HG03439 (cell line): Measurements from ENCODE around the gene PINLYP.
A peak's percentile ranks its signal among the peaks of the same experiment; 100 is the strongest.
"Not testable (repeated sequence)": the region's sequence is repeated elsewhere in the genome, so short reads cannot be mapped to it uniquely, and the experiment has no call there.

ENCODE experiments used
- ATAC-seq: cut with Tn5 transposase; IDR thresholded peaks from one replicate; pipeline ENCODE4 v1.9.1; 2021; ENCODE audit warnings: mild to moderate bottlenecking, moderate library complexity; ENCODE audit not compliant: unreplicated experiment

Gene PINLYP

DNA sequence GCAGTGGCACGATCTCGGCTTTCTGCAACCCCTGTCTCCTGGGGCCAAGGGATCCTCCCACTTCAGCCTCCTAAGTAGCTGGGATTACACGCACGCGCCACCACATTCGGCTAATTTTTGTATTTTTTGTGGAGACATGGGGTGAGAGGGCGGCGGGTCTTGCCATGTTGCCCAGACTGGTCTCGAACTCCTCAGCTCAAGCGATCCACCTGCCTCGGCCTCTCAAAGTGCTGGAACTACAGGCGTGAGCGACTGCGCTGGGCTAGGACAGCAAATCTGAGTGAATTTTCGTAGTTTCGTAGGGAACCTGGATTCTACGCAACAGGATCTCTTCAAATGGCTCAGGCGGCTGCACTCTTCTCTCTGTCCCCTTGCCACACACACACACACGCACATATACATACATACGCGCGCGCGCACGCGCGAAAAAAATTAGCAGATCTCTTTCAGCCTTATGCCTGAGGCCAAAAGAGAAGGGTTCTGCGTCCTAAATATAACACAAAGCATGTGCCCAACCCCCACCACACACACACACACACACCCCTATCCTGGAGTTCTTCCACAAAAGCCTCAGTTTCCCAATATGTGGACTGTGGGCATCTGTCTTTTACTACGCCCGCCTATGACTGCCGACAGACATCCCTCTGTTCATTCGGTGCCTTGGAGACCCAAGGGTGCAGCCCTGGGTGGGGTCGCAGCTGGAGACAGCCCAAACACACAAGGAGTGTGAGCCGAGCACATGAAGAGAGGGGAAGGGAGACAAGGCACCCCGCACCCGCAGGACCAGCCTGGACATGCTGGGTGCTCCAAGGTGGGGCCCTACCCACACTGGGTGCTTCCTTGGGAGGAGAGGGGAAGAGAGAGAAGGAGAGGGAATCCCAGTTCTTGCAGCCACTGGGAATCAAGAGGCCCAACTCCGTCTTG, 616 bp downstream of the PINLYP start:
- peak; percentile 5 for ATAC-seq

DNA sequence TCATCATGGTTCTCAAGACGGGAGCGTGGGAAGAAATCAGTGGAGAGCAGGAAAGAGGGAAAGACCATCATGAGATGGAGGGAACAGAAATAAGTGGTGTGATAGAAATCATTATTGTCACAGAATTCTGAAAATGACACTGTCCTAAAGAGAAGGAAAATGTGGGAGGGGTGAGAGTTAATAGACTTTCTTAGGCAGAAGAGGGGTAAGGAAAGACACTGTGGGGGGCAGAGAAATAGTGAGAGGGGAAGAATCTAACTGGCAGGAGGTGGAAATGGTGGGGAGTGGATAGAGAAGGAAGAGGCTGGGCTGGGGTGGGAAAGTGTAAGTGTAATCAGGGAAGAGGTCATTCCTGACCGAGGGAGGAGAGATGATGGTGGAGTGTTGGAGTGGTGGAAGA, 3.2 kb downstream of the PINLYP start:
- no peak for ATAC-seq

DNA sequence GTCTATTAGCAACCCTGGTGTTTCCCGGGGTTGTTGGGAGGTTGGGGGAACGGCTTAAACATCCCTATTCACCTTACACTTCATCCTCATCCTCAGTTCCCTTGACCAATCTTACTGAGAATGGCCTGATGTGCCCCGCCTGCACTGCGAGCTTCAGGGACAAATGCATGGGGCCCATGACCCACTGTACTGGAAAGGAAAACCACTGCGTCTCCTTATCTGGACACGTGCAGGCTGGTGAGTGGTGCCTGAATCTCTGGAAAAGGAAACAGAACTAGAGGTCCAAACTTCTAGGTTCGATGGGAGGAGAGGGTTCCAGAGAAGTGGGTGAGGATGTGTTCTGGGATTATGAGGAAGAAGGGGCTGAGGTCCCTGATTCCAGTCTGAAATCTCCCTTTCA, 5.9 kb downstream of the PINLYP start:
- ATAC-seq, result no peak

DNA sequence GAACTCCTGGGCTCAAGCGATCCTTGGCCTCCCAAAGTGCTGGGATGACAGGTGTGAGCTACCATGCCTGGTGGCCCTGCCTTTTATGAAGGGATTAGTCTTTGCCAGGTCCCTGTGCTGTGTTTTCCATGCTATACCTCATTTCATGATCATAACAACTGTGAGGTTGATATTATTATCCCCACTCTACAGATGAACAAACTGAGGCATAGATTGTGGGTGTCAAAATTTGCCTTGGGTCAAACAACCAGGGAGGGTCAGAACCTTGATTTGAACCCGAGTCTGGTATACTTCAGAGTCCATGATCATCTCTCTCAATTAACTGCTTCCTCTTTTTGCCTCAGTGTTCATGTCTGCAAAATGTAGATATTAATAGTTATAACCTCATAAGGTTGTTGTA, 6.9 kb downstream of the PINLYP start:
- no peak for ATAC-seq

DNA sequence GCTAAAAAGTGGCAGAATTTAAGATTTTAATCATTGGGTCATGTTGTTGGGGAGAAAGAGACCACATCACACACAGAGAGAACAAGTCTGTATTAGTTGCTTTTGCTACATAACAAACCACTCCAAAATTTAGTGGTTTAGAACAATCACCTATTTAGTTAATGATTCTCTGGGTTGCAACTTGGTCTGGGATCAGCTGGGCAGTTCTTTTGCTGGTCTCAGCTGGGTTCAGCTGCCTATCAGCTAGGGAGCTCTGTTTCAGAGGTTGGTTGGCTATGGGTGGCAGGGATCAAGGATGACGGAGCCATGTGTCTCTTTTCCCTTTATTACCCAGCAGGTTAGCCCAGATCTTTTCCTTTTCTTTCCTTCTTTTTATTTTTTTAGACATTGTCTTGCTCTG, 8.9 kb downstream of the PINLYP start:
- ATAC-seq, result no peak

DNA sequence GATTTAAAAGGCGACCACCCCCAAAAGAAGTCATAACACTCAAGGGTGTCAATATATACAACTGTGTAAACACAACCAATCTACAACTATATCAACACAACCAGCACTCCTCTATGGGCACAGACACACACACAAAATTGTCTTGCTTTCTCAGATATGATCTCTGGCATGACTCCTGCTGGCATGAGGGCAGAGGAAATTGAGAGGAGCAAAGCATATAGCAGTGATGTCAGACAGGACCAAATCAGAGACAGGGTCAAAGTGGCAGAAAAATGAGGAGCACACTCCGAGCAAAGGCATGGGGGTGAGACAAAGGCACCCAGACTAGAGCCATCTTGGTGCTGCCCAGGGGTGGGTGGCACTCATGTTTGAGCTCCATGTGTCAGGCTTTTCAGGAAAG, 10.7 kb downstream of the PINLYP start:
- ATAC-seq, result no peak

DNA sequence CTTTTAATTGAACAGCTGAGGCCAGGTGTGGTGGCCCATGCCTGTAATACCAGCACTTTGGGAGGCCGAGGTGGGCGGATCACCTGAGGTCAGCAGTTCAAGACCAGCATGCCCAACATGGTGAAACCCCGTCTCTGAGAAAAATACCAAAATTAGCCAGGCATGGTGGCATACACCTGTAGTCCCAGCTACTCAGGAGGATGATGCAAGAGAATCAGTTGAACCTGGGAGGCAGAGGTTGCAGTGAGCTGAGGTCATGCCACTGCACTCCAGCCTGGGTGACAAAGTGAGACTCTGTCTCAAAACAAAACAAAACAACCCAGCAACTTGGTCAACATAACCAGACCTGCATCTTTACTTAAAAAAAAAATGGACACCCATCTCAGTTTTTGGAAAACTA, 11.4 kb downstream of the PINLYP start:
- ATAC-seq, result not testable (repeated sequence)

DNA sequence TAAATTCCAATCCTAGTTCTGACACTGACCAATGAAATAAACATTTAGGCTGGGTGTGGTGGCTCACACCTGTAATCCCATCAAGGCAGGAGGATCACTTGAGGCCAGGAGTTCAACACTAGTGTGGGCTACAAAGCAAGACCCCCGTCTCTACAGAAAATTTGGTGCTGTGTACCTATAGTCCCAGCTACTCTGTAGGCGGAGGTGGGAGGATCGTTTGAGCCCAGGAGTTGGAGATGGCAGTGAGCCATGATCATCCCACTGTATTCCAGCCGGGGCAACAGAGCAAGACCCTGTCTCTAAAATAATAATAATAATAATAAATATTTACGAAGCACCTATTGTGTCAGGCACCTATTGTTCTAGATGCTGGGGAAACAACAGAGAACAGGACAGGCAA, 13.7 kb downstream of the PINLYP start:
- no peak for ATAC-seq

DNA sequence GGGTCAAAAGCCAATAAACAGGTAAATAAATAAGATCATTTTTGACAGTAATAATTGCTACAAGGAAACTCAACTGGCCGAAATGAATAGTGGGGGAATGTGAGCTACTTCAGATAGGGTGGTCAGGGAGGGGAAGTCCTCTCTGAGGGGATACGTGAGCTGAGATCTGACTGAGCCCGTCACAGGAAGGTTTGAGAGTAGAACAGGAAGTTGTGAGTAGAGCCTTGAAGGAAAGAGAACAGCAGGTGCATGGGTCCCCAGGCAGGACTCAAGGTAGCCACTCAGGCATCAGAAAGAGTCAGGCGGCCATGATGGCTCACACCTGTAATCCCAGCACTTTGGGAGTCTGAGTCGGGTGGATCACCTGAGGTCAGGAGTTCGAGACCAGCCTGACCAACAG, 14.1 kb downstream of the PINLYP start:
- ATAC-seq, result no peak

DNA sequence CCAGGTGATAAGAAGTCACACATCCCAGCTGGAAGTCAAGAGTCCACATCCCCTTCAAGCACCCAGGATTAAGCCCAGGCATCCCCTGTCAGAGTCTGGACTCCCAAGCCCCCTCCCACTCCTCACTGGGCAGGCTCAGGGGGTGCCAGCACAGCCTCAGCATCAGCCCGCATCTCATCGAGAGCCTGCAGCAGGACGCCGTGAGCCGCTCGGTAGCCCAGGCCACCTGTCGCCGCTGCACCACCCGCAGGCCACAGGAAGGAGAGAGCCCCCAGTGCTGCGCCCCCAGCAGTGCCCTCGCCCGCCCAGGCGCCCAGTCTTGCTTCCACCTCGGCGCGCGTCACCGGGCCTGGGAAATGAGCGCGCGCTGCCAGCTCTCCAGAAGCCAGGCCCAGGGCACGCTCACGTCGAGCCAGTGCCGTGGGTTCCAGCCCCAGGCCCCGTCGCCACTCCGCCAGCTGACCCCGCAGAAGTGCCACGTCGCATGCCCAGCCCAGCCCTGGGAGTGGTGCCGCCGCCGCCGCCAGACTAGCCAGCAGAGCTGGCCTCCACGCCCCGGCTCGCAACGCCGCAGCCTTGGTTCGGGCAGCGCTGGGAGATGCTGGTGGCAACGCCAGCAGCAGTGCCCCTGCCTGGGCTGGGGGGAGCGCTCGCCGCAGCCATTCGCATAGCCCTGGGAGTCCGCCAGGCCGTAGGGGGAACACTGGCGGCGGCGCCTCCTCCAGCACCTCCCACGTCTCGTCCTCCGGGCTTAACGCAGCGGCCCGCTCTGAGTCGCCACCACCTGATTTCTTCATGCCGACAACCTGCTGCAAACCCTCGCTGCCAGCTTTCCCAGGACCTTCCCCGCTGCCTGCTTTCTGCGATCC, 16.5 kb downstream of the PINLYP start:
- no peak for ATAC-seq

DNA sequence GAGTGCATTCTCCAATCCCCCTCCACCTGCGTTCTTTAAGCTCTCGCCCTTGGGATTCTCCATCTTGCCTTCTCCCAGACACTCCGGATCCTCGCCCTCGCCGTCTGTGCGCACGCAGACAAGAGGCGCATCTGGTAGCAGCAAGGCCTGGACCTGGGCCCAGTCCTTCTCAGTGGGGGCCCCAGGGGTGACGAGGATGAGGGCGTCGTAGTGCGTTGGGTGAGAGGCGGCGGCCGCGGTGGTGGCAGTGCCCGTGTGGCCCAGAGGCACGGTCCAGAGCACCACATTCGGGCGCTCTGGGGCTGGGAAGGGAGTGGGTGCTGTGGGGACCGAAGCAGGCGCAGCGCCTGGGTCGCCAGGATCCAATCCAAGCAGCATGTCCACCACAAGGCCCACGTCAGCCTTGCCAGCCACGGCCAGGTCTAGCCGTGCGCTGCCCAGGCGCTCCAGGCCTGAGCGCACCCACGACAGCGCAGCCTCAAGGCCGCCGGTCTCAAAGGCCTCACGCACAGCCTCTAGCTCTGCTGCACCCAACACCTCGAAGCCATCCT, 17.3 kb downstream of the PINLYP start:
- ATAC-seq, result no peak

DNA sequence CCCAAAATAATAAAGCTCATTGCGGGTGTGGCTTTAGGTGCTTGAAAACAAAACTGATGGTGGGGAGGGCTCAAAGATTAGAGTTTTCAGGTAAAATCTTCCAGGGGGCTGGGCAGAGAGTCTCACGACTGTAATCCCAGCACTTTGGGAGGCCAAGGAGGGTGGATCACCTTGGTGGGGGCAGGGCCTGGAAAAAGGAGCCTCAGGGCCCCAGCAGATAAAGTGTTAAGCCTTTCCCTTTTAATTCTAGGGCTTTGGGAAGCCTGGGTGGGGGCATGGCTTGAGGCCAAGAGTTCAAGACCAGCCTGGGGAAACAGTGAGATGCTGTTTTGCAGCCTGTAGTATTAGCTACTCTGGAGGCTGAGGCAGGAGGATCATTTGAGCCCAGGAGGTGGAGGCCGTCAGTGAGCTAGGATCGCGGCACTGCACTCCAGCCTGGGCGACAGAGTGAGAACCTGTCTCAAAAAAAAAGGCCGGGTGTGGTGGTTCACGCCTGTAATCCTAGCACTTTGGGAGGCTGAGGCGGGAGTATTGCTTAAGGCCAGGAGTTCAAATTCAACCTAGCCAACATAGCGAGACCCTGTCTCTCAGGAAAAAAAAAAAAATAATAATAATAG, 18.6 kb downstream of the PINLYP start:
- ATAC-seq, result no peak

DNA sequence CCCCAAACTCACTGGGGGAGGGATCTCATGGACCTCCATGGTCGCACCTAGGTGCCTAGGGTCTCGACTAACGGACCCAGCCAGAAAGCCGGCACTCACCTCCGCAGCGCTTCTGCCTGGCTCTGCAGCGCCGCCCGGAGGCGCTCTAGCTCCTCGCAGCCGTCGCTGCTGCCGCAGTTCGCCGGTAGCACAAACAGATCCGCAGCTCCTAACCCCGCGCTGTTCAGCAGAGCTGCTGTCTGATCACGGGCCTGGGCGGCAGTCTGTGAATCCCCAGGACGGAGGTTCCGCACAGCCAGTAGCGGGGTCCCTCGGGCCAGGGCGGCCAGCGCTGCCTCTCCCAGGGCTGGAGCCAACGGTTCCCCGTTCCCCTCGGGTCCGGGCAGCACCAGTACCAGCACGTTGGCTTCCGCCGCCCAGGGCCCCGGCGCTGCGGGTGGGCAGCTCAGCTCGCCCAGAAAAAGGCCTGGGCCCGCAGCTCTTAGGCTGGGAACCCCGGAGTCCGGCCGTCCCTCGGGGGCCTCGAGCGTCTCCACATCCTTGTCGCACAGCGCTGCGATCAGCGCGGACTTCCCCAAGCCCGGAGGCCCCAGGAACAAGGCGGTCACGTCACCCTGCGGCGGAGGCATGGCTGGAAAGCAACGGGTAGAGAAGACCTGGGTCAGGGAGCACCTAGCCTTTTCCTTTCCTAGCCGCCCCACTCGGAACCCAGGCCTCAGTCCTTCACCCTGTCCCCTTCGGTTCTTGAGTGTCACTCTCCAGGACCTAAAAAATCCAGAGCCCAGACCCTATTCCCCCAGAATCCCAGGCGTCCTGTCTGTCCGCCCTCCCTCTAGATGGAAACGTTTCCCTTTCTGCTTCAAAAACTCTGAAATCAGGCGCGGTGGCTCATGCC, 19.4 kb downstream of the PINLYP start:
- ATAC-seq, result no peak

DNA sequence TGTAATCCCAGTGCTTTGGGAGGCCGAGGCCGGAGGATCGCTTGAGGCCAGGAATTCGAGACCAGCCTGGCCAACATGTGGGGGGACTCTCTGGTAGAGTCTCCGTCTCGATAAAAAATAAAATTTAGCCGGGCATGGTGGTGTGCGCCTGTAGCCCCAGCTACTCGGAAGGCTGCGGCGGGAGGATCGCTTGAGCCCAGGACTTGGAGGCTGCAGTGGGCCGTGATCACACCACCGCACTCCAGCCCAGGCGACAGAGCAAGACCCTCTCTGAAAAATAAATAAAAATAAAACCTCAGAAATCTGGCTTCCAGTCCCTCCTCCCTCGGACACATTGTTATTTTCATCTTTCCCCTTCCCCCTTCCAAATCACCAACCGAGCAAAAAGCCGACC, 20.0 kb downstream of the PINLYP start:
- peak; percentile 10 for ATAC-seq

DNA sequence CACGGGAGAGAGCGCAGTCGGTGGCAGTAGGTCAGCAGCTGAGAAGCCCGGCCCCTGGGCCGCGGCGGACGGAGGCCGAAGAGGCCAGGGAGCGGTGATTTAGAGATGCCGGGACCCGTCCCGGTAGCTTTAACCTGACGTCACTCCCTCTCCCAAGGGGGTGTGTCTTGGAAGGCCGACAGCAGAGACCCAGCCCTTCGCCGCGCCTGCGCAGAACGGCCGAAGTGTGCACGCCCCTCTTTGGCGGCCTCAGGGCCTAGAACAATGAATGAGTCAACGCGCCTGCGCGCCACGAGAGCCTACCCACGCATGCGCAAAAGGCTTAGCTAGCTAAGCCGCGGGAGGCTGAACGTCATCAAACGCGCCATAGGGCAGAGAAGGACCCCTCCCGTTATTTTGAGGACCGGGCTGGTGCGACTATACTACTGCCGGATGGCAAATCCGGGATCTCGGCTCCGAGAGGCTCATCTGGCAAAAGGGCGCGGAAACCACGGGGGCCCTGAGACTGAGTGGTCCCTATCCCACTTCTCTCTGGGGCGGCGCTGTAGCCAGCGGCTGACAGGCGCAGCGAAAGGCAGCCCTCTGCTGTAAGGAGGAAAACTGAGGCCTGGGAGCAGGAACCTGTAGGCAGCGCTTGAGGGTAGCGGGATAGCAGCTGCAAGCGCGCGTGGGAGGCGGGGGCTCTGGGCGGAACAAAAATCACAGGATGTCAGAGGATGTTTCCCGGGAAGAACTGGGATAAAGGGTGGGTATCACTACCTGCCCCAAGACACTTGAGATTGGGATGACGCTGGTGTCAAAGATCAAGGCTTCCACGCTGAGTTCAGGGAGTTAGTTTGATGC, 20.6 kb downstream of the PINLYP start, which contains the start of the genes IRGQ and ZNF576:
IRGQ (minus strand) TSS at position 136 of the 843 bp plus-strand sequence. CDS start 796 bp downstream, outside the sequence.
ZNF576 (plus strand) TSS at position 597 of the 843 bp plus-strand sequence. CDS start 514 bp downstream, outside the sequence.
- peak; percentile 85 for ATAC-seq

DNA sequence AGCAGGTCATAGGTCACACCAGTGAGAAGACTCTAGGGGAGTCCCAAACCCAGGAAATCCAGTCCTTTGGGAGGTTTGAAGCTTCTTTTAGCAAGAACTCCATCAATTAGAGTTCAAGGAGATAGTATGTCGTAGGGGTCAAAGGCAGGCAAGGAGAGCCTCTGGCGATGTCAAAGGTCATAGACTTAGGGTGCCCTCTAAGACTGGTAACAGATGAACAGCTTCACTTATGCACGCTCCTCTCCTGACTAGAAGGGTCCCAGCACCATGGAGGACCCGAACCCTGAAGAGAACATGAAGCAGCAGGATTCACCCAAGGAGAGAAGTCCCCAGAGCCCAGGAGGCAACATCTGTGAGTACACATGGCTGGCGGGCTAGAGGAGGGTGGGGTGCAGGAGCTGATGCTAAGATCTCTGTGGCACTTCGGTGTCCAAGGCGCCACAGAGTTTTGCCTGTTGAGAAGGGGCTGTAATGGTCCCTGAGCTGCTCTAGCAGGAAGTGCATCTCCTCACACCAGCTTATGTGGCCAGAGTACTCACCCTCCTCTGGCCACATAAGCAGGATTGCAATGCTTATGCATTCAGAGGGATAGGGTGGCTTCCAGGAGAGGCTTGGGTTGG, 21.4 kb downstream of the PINLYP start:
- no peak for ATAC-seq

DNA sequence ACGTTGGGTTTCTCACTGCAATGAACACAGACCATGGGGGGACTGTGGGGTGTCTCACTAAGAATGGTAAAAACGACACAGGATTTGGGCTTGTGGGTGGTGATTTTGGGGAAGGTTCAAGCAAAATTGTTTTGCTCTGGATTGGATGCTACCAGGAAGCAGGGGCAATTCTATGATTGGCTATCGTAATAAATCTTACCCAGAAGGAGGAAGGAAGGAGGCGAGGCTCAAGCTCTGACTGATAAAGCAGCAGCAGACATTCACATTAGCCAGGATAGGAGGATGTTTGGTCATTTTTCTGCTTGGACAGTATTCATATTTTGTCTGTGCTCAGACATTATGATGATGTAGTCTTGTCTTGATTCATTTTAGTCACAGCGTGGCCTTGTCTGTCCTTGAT, 22.3 kb downstream of the PINLYP start:
- no peak for ATAC-seq

DNA sequence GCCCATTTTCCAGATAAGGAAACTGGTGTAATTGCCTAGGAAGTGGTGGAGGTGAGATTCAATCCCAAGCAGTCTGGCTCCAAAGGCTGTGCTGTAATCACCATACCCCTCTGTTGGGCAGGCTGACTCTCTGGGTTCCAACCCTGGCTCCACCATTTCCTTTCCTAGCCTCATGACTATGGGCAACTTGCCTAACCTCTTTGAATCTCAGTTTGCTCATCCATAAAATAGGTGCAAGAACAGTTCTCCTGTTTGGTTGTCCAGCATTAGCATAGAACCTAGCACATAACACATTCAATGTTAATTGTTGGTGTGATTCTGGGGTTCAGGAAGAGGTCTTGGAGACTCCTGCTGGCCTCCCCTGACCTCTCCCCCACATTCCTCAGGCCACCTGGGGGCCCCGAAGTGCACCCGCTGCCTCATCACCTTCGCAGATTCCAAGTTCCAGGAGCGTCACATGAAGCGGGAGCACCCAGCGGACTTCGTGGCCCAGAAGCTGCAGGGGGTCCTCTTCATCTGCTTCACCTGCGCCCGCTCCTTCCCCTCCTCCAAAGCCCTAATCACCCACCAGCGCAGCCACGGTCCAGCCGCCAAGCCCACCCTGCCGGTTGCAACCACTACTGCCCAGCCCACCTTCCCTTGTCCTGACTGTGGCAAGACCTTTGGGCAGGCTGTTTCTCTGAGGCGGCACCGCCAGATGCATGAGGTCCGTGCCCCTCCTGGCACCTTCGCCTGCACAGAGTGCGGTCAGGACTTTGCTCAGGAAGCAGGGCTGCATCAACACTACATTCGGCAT, 23.0 kb downstream of the PINLYP start:
- ATAC-seq, result no peak
